Measurements from ENCODE around the gene ILK.

The ILK gene

DNA sequence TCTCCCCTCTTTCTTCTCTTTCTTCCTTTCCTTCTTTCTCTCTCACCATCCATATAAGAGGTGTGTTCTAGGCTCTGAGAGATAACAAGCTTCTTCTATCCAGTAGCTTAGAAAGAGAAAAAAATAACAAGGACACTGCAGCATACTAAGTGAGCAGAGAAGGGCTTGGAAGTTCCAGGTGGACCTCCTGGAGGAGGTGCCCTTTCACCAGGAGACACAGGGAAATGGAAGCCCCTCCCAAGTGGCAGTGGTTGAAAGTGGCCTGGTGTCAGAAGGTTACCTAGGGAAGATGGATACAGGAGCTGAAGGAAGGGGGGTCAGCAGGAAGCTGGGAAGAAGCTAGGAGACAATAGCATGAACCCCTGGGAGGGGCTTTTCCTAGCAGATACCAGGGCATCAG, 46.5 kb downstream of the ILK start:
- Histone ChIP-seq H3K27ac (ENCODE audit: low read length) (no peak overlapping the region), H3K4me3 (ENCODE audit: low read length) (no peak overlapping the region), H3K27me3 (ENCODE audit: insufficient read depth, low read length) (peaks cover 16% of the 10 kb centered on the region), H3K9ac (ENCODE audit: low read depth, low read length) (no peak overlapping the region), H3K4me1 (ENCODE audit: insufficient read depth, low read length) (no peaks in the 10 kb centered on the region), H3K36me3 (ENCODE audit: insufficient read depth, low read depth, low read length) (no peaks in the 10 kb centered on the region), H3K9me3 (ENCODE audit: insufficient read depth, low read depth, low read length) (no peaks in the 10 kb centered on the region)

DNA sequence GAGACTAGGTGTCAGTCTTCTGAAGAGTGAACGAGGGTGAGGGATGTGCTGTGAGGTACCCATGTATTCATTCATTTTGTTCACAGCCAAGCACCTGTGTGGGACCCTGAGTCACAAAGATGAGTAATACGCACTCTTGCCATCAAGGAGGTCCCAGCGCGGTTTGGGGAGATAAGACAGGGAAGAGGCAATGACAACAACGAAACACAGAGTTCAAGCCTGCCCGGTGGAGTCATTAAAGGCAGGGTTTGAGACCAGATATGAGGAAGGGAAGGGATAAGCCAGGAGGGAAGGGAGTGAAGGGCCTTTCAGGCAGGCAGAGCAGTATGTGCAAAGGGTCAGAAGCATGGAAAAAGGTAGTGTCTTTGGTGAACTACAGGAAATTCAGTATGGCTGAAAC, 47.4 kb downstream of the ILK start:
- Histone ChIP-seq H3K4me1 (ENCODE audit: insufficient read depth, low read length) (no peaks in the 10 kb centered on the region), H3K36me3 (ENCODE audit: insufficient read depth, low read depth, low read length) (no peaks in the 10 kb centered on the region), H3K9ac (ENCODE audit: low read depth, low read length) (no peak overlapping the region), H3K27ac (ENCODE audit: low read length) (no peak overlapping the region), H3K4me3 (ENCODE audit: low read length) (no peak overlapping the region), H3K9me3 (ENCODE audit: insufficient read depth, low read depth, low read length) (no peaks in the 10 kb centered on the region), H3K27me3 (ENCODE audit: insufficient read depth, low read length) (peaks cover 18% of the 10 kb centered on the region)

DNA sequence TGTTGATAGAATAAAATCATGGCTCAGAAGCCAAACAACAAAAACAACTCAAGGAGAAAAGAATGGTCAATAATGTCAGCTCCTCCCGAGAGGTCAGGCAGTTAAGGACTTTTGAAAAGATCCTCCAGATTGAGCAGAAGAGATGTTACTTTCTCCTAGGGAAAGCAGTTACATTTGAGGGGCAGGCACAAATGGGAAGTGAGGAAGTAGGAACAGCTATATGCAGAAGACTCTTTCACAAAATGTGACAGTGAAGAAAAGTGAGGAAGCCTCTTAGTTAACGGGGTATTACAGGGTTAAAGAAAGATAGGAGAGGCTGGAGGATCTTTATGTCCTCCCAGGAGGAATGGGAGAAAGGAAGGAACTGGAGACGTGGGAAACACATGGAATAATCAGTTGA, 48.6 kb downstream of the ILK start:
- H3K36me3 ChIP-seq (ENCODE audit: insufficient read depth, low read depth, low read length) = no peaks in the 10 kb centered on the region
- H3K4me3 ChIP-seq (ENCODE audit: low read length) = no peak overlapping the region
- H3K9ac ChIP-seq (ENCODE audit: low read depth, low read length) = no peak overlapping the region
- no peak overlapping the region for H3K27ac ChIP-seq (ENCODE audit: low read length)
- H3K4me1 ChIP-seq (ENCODE audit: insufficient read depth, low read length) = peaks cover 11% of the 10 kb centered on the region; the same call in 1 of the 2 replicates
- peaks cover 30% of the 10 kb centered on the region for H3K27me3 ChIP-seq (ENCODE audit: insufficient read depth, low read length)
- no peaks in the 10 kb centered on the region for H3K9me3 ChIP-seq (ENCODE audit: insufficient read depth, low read depth, low read length)

DNA sequence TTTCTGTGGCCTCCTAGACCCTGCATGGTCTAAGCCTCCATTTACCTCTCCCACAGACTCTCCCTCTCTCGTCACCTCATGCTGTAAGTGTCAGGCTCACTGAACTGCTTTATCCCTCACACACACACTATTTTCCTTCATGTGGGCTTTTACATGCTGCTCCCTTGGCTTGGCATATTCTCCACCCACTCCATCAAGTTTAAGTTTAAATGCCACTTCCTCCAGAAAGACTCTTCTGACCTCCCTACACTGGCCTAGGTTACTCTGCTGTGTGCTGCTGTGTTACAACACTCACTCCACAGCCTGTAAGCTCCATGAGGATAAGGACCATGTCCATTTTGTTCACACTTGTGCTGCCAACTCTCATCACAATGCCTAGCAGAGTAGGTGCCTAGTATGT, 49.5 kb downstream of the ILK start:
- peaks cover 11% of the 10 kb centered on the region; the same call in 1 of the 2 replicates for H3K4me1 ChIP-seq (ENCODE audit: insufficient read depth, low read length)
- H3K9ac ChIP-seq (ENCODE audit: low read depth, low read length) = no peak overlapping the region
- no peak overlapping the region for H3K4me3 ChIP-seq (ENCODE audit: low read length)
- H3K27me3 ChIP-seq (ENCODE audit: insufficient read depth, low read length) = peaks cover 39% of the 10 kb centered on the region
- no peak overlapping the region for H3K27ac ChIP-seq (ENCODE audit: low read length)
- H3K9me3 ChIP-seq (ENCODE audit: insufficient read depth, low read depth, low read length) = no peaks in the 10 kb centered on the region
- no peaks in the 10 kb centered on the region for H3K36me3 ChIP-seq (ENCODE audit: insufficient read depth, low read depth, low read length)

DNA sequence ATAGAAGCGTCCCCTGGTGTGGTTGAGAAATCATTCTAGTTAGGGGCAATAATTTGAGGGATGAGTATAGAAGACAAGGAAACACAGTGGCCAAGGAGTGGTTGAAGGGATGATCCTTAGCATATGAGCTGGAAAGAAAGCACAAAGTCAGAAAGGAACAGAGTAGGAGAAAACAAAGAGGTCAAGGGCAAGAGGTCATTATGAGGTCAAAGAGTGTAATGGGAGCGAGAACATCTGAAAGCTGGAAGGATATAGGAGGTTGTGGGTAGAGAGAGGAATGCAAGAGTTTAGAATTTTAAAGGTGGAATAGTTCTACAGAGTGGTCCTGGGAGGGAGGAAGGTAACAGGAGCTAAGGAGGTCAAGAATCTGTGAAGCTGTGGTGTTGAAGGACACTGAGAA, 50.1 kb downstream of the ILK start:
- Histone ChIP-seq H3K36me3 (ENCODE audit: insufficient read depth, low read depth, low read length) (no peaks in the 10 kb centered on the region), H3K27ac (ENCODE audit: low read length) (no peak overlapping the region), H3K9me3 (ENCODE audit: insufficient read depth, low read depth, low read length) (no peaks in the 10 kb centered on the region), H3K4me3 (ENCODE audit: low read length) (no peak overlapping the region), H3K9ac (ENCODE audit: low read depth, low read length) (no peak overlapping the region), H3K27me3 (ENCODE audit: insufficient read depth, low read length) (peaks cover 39% of the 10 kb centered on the region), H3K4me1 (ENCODE audit: insufficient read depth, low read length) (peaks cover 11% of the 10 kb centered on the region; the same call in 1 of the 2 replicates)

DNA sequence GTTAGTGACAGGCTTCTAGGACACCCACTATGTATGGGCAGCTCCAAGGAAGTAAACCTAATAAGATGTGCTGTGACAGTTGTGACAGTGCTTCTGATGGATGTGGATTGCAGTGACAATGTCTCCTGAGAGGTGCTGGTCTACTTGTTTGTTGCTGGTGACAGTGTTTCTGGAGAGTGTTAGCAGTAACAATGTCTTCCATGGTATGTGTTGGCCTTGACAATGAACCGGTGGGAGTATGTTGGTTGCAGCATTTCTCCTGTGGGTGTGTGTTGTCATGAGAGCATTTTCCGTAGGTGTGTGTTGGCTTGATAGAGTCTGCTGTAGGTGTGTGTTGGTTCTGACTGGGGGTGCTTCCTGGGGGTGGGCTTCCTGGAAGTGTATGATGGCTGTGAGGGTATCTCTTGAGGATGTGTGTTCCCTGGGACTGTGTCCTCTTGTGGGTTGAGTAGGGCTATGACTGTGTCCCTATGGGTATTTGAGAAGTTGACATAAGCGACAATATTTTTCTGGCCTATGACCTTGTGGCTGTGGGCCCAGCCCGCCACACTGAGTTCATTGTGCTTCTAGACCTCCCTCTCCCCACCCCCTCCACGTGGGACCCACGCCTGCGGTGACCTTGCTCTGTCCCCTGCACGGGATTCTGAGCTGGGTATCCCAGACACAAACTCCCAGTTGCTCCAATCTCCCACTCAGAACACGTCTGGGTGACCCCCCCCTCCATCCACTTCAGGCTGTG, 50.9 kb downstream of the ILK start:
- Histone ChIP-seq H3K27me3 (ENCODE audit: insufficient read depth, low read length) (peaks cover 39% of the 10 kb centered on the region), H3K9me3 (ENCODE audit: insufficient read depth, low read depth, low read length) (no peaks in the 10 kb centered on the region), H3K9ac (ENCODE audit: low read depth, low read length) (peak overlapping the region; percentile 54), H3K36me3 (ENCODE audit: insufficient read depth, low read depth, low read length) (no peaks in the 10 kb centered on the region), H3K27ac (ENCODE audit: low read length) (no peak overlapping the region), H3K4me3 (ENCODE audit: low read length) (peak overlapping the region; percentile 76), H3K4me1 (ENCODE audit: insufficient read depth, low read length) (peaks cover 11% of the 10 kb centered on the region; the same call in 1 of the 2 replicates)

DNA sequence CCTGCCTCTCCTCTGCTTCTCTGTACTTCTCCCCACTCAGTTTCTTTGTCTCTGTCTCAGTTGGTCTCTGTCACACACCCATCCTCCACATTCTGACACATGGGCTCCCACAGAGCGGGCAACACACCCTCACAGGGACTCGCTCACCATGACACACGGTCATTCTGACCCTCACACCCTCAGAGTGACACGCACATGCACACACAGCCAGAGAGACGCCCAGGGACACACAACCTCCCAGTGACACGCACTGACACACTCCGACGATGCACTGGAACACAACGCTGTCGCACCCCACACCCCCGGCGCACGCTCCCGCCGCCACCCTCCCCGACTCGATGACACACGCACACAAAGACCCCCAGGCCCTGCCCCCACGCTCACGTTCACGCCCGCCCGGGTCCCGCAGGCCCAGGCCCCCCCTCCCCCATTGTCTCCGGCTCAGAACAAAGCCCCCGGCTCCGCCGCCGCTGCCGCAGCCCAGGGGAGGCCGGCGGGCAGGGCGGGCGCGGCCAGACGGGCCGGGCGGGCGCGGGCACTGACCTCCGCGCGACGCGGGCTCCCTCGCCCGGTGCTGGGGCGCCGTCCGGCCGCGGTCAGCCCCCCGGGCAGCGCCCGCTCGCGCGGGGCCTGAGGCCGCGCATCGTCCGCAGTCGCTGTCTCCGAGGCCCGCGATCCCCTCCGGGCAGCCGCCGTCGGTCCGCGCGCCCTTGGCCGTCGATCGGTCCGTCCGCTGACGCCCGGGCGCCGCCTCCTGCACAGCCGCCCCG, 51.6 kb downstream of the ILK start:
- Histone ChIP-seq H3K27me3 (ENCODE audit: insufficient read depth, low read length) (peaks cover 39% of the 10 kb centered on the region), H3K36me3 (ENCODE audit: insufficient read depth, low read depth, low read length) (no peaks in the 10 kb centered on the region), H3K9me3 (ENCODE audit: insufficient read depth, low read depth, low read length) (no peaks in the 10 kb centered on the region), H3K4me1 (ENCODE audit: insufficient read depth, low read length) (peaks cover 11% of the 10 kb centered on the region; the same call in 1 of the 2 replicates), H3K9ac (ENCODE audit: low read depth, low read length) (peak overlapping the region; percentile 54), H3K4me3 (ENCODE audit: low read length) (peak overlapping the region; percentile 76), H3K27ac (ENCODE audit: low read length) (no peak overlapping the region)

DNA sequence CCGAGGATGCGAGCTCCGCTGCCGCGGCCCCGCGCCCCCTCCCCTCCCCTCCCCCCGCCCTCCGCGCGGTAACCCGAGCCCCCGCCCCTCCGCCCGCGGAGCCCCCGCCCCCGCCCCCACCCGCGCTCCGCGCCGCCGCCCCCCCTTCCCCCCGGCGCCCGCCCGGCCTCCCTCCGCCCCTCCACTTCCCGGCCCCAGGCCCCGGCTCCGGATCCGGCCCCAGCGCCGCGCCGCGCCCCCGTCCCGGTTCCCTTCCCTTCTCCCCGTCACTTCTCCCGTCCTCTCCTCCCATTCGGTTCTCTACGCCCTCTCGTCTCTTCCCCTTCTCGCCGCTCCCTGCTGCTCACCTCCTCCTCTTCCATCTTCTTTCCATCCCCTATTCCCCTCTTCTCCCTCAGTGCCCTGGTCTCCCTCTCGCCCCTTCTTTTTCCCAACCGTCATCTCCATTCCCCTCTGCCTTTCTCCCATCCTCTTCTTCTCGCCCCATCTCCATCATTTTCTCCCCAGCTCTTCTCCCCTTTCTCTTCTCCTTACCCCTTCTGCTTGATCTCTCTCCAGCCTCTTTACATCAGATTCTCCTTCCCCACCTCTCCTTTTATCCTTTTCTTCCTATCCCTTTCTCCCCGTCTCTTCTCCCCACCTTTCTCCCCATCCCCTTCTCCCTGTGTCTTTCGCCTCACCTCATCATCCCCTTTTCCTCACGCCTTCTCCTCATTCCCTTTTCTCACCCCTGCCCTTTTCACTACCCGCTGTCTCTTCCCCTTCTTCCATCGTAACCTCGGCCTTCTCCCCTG, 52.4 kb downstream of the ILK start, which contains the start of gene DCHS1:
Gene DCHS1 (minus strand): TSS at position 20 of the 794 bp plus-strand sequence. CDS start 14,196 bp downstream, outside the sequence.
- H3K27me3 ChIP-seq (ENCODE audit: insufficient read depth, low read length) = peaks cover 39% of the 10 kb centered on the region

DNA sequence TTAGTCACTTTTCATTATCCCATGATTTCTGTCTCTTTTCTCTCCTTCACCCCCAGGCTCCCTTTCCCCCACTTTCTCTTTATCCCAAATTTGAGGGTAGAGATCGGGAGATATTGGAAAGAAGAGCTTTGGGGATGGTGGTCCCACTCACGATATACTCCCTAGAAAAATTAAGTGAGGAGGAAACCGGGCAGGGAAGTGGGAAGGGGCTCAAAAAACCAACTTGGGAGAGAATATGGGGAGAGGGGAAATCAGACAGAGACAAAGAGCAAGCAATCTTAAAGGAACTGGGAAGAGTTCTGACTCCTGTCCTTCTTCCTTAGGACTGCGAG, 53.0 kb downstream of the ILK start:
- H3K36me3 ChIP-seq (ENCODE audit: insufficient read depth, low read depth, low read length) = no peaks in the 10 kb centered on the region
- H3K4me1 ChIP-seq (ENCODE audit: insufficient read depth, low read length) = peaks cover 11% of the 10 kb centered on the region; the same call in 1 of the 2 replicates
- H3K9ac ChIP-seq (ENCODE audit: low read depth, low read length) = peak overlapping the region; percentile 68; the same call in 1 of the 2 replicates
- H3K4me3 ChIP-seq (ENCODE audit: low read length) = peak overlapping the region; percentile 85
- no peak overlapping the region for H3K27ac ChIP-seq (ENCODE audit: low read length)
- no peaks in the 10 kb centered on the region for H3K9me3 ChIP-seq (ENCODE audit: insufficient read depth, low read depth, low read length)
- peaks cover 39% of the 10 kb centered on the region for H3K27me3 ChIP-seq (ENCODE audit: insufficient read depth, low read length)

More for the DNA sequence above, 52.4 kb downstream of the ILK start, which contains the start of gene DCHS1:
- Histone ChIP-seq H3K4me3 (ENCODE audit: low read length) (peak within 1 kb of the TSS; percentile 85), H3K27ac (ENCODE audit: low read length) (no peak within 1 kb of the TSS), H3K36me3 (ENCODE audit: insufficient read depth, low read depth, low read length) (no peaks in the 10 kb centered on the region), H3K9me3 (ENCODE audit: insufficient read depth, low read depth, low read length) (no peaks in the 10 kb centered on the region), H3K4me1 (ENCODE audit: insufficient read depth, low read length) (peaks cover 11% of the 10 kb centered on the region; the same call in 1 of the 2 replicates), H3K9ac (ENCODE audit: low read depth, low read length) (peak within 1 kb of the TSS; percentile 68)

DNA sequence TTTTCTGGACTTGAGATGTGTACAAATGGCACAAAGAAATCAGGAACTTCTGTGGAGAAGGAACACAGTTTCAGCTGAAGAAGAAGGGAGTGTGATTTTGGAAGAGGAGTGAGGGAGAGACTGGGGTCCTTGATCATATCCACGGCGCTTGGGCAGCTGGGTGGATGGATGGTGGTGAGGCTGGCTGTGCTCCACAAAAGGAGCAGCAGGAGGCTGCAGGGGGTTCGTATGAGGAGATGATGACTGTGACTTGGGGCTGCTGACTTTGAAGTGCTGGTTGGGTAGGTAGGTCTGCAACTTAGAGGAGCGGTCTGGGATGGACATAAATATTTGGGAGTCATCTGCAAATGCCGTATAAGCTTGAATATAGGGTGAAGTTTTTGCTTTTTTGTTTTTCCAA, 53.4 kb downstream of the ILK start:
- Histone ChIP-seq H3K9ac (ENCODE audit: low read depth, low read length) (peak overlapping the region; percentile 68; the same call in 1 of the 2 replicates), H3K4me3 (ENCODE audit: low read length) (peak overlapping the region; percentile 85), H3K36me3 (ENCODE audit: insufficient read depth, low read depth, low read length) (no peaks in the 10 kb centered on the region), H3K27me3 (ENCODE audit: insufficient read depth, low read length) (peaks cover 39% of the 10 kb centered on the region), H3K27ac (ENCODE audit: low read length) (no peak overlapping the region), H3K9me3 (ENCODE audit: insufficient read depth, low read depth, low read length) (no peaks in the 10 kb centered on the region), H3K4me1 (ENCODE audit: insufficient read depth, low read length) (peaks cover 11% of the 10 kb centered on the region; the same call in 1 of the 2 replicates)

DNA sequence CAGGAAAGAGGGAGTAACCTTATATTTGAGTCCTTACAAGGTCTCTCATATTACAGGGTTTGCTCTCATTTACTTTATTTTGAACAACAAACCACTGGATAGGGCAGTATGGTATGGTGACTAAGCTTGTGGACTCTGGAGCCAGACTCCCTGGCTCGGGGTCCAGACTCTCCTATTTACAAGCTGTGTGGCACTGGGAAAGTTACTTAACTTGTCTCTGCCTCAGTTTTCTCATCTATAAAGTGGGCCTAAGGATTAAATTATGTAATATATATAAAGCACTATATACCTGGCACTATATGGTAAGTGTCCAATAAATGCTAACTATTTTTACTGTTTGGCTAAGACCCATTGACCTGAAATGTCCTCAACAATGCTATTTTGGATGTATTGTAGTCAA, 53.8 kb downstream of the ILK start:
- no peak overlapping the region; the same call in 1 of the 2 replicates for H3K4me3 ChIP-seq (ENCODE audit: low read length)
- H3K4me1 ChIP-seq (ENCODE audit: insufficient read depth, low read length) = peaks cover 11% of the 10 kb centered on the region; the same call in 1 of the 2 replicates
- H3K27ac ChIP-seq (ENCODE audit: low read length) = no peak overlapping the region
- no peaks in the 10 kb centered on the region for H3K36me3 ChIP-seq (ENCODE audit: insufficient read depth, low read depth, low read length)
- no peaks in the 10 kb centered on the region for H3K9me3 ChIP-seq (ENCODE audit: insufficient read depth, low read depth, low read length)
- peaks cover 37% of the 10 kb centered on the region for H3K27me3 ChIP-seq (ENCODE audit: insufficient read depth, low read length)
- no peak overlapping the region for H3K9ac ChIP-seq (ENCODE audit: low read depth, low read length)

Data from iPS-20b (cell line).